Mesothelial cell of epicardium (in vitro differentiated cells): ENCODE data around the gene DLL1. TPM values are rescaled to one million over a fixed set of nuclear protein-coding genes. Genes with fewer than 3 reads are reported as not detected.

Experiments
- DNase-seq, 2 experiments: peaks; one replicate each; pipeline ENCODE4 v3.0.0; 2021; ENCODE audit warnings: low spot score in 2 of 2; ENCODE audit not compliant: unreplicated experiment in 2 of 2
- H3K27ac Mint-ChIP-seq: 2 replicates; pipeline ENCODE4 v1.8.0; 2021; ENCODE audit warnings: mixed read lengths
- H3K27me3 Mint-ChIP-seq: 2 replicates; pipeline ENCODE4 v1.8.0; 2021; ENCODE audit warnings: low read depth, mixed read lengths
- H3K36me3 Mint-ChIP-seq: 2 replicates; pipeline ENCODE4 v1.8.0; 2021; ENCODE audit warnings: mixed read lengths
- H3K4me1 Mint-ChIP-seq: 2 replicates; pipeline ENCODE4 v1.8.0; 2021; ENCODE audit warnings: mixed read lengths
- H3K4me3 Mint-ChIP-seq: 2 replicates; pipeline ENCODE4 v1.8.0; 2021; ENCODE audit warnings: mild to moderate bottlenecking, moderate library complexity, mixed read lengths
- H3K9me3 Mint-ChIP-seq: 2 replicates; pipeline ENCODE4 v1.8.0; 2021; ENCODE audit warnings: mixed read lengths
- CTCF ChIP-seq: fragments of 200-600 bp; sonication (generic); IDR thresholded peaks from one replicate; pipeline ENCODE4 v1.5.0; 2021; ENCODE audit warnings: antibody characterized with exemption; ENCODE audit not compliant: unreplicated experiment
- total RNA-seq: library from RNA; stranded (reverse); gene quantifications from 3 replicates; pipeline ENCODE4 v1.2.1, GENCODE V29; 2021

The DLL1 gene
- total RNA-seq, 1 donor from 2014 or later, result 3.6 TPM

DNA sequence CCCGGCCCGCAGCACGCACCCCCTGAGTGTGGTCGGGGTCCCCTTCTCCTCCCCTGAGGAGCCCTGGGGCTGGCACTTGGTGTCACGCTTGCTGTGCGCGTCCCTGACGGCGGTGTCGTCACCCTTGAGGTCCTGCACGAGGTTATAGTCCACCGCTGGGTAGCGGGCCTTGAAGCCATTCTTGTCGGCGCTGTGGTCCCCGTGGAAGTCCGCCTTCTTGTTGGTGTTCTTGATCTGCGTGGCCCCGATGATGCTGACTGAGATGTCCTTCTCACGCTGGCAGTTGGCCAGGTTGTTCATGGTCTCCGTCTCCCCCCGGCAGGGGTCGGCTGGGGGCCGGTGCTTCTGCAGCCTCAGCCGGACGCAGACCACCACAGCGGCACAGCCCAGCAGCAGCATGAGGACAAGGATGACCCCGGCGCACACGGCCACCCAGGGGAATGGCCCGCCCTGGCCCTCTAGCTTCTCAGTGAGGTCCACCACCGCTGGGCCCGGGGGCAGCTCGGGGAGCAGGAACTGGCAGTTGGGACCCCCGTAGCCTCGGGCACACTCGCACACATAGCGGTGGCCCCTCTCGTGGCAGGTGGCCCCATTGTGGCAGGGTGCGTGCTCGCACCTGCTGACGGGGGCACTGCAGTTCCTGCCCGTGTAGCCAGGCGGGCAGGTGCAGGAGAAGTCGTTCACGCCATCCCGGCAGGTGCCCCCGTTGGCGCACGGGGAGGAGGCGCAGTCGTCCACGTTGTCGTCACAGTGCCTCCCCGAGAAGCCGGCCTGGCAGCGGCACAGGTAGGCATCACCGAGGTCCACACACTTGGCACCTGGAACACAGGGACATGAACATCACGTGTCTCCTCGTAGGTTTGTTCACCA, 7.4 kb downstream of the DLL1 start:
- no peak for DNase-seq
- no peak for TF ChIP-seq CTCF
- Mint-ChIP-seq H3K36me3 (no peaks in the 10 kb centered on the region), H3K4me1 (peaks cover 22% of the 10 kb centered on the region), H3K9me3 (no peaks in the 10 kb centered on the region), H3K4me3 (no peak overlapping the region), H3K27me3 (peaks cover 42% of the 10 kb centered on the region), H3K27ac (no peak overlapping the region)

- TF ChIP-seq CTCF, result no peak
- no peak for DNase-seq
- Mint-ChIP-seq H3K9me3 (no peaks in the 10 kb centered on the region), H3K27me3 (peaks cover 34% of the 10 kb centered on the region), H3K36me3 (no peaks in the 10 kb centered on the region), H3K4me1 (peaks cover 19% of the 10 kb centered on the region), H3K27ac (no peak overlapping the region), H3K4me3 (no peak overlapping the region)
These were observed 8.2 kb downstream of the DLL1 start for GRCh38 chr6:170282512-170283158.

GRCh38 chr6:170281331-170282292, 9.3 kb downstream of the DLL1 start:
- H3K27me3 Mint-ChIP-seq, result peaks cover 23% of the 10 kb centered on the region
- DNase-seq, result no peak
- TF ChIP-seq CTCF, result no peak
- H3K27ac Mint-ChIP-seq, result no peak overlapping the region
- no peaks in the 10 kb centered on the region for H3K36me3 Mint-ChIP-seq
- H3K4me1 Mint-ChIP-seq, result peaks cover 12% of the 10 kb centered on the region
- no peak overlapping the region for H3K4me3 Mint-ChIP-seq
- H3K9me3 Mint-ChIP-seq, result no peaks in the 10 kb centered on the region

- DNase-seq, result no peak
- no peak for TF ChIP-seq CTCF
- H3K9me3 Mint-ChIP-seq, result no peaks in the 10 kb centered on the region
- no peak overlapping the region for H3K27ac Mint-ChIP-seq
- H3K4me1 Mint-ChIP-seq, result peaks cover 3% of the 10 kb centered on the region
- H3K27me3 Mint-ChIP-seq, result peaks cover 18% of the 10 kb centered on the region
- H3K36me3 Mint-ChIP-seq, result no peaks in the 10 kb centered on the region
- no peak overlapping the region for H3K4me3 Mint-ChIP-seq
These were observed 10.2 kb downstream of the DLL1 start for GRCh38 chr6:170280689-170281045.

DNA sequence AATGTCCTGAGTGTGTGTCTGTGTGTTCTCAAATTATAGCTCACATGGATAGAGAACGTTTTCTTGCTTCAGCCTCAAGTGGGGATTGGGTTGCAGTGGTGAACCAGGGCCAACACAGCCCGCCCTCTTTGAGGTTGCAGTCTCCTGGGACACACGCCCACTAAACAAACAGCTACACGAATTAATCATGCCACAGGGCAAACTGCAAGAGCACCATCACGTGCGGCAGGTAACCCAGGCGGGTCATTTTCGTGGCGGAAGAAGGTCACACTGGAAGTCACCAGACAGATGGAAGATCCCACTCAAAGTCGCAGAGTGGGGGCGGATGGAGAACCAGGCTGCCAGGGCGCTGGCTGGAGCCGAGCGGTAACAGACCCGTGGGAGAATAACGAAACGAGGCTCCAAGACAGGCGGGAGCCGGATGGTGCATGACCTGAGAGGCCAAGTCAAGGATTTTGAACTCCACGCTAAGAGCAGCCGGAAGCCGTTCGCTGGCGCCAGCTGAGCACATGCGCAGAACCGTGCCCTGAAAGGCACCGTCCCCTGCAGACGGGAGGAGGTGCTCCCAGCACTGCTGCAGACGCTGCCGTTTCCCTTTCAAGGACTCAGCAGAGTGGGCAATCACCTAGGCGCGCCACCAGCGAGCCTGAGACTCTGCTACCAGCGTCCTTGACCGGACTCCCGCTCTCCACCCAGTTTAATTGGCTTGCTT, 10.7 kb downstream of the DLL1 start:
- Mint-ChIP-seq H3K4me3 (no peak overlapping the region), H3K9me3 (no peaks in the 10 kb centered on the region), H3K36me3 (no peaks in the 10 kb centered on the region), H3K27me3 (peaks cover 16% of the 10 kb centered on the region), H3K4me1 (peaks cover under 1% of the 10 kb centered on the region), H3K27ac (no peak overlapping the region)
- DNase-seq, result no peak
- TF ChIP-seq CTCF, result no peak
